Esophagus muscularis mucosa (tissue), 4 donors: ENCODE results near the gene TMEM132C.

Source experiments
- CTCF ChIP-seq, 3 experiments: fragments of 200-600 bp in 2 of 3; fragments of 450-650 bp in 1 of 3; sonication (generic) in 2 of 3; IDR thresholded peaks; one replicate each; pipeline ENCODE4 v1.5.1; 2017 to 2019; ENCODE audit warnings: antibody characterized with exemption in 3 of 3, mild to moderate bottlenecking in 2 of 3, moderate library complexity in 1 of 3
- EP300 ChIP-seq: sonication (generic); formaldehyde crosslinking; IDR thresholded peaks from one replicate; pipeline ENCODE4 v1.6.1; 2017; ENCODE audit warnings: antibody characterized with exemption
- POLR2A ChIP-seq: fragments of 450-650 bp; IDR thresholded peaks from one replicate; pipeline ENCODE4 v1.6.1; 2017; ENCODE audit warnings: antibody characterized with exemption, moderate library complexity, mild to moderate bottlenecking, low read depth
- POLR2AphosphoS5 ChIP-seq, 2 donors: sonication (generic); formaldehyde crosslinking; IDR thresholded peaks; one replicate each; pipeline ENCODE4 v1.6.1; 2017; ENCODE audit warnings: antibody characterized with exemption in 2 of 2

GRCh38 chr12:128468926-128469325, 202.0 kb downstream of the TMEM132C start:
- TF ChIP-seq CTCF (IDR thresholded peaks at IDR 0.05) (no peak), POLR2A (no peak), EP300 (no peak), POLR2AphosphoS5 (IDR thresholded peaks at IDR 0.05) (no peak)
